Liver (tissue), 9 donors: Measurements from ENCODE around the gene ABCB6. TPM values are rescaled to one million over a fixed set of nuclear protein-coding genes. Genes with fewer than 3 reads are reported as not detected.

Source experiments
- DNase-seq: peaks from one replicate; pipeline ENCODE4 v3.0.0-alpha.2; 2017; ENCODE audit warnings: low spot score
- H3K27ac ChIP-seq, 2 donors: one replicate each; pipeline ENCODE4 v1.7.0; 2013; ENCODE audit warnings: inconsistent platforms in 2 of 2, low read length in 2 of 2, control low read depth in 1 of 2, low read depth in 1 of 2, mild to moderate bottlenecking in 1 of 2
- H3K27me3 ChIP-seq, 4 donors: one replicate each; pipeline versions ENCODE4 v1.6.1 to v1.7.0; 2013; ENCODE audit warnings: low read length in 3 of 4, inconsistent platforms in 1 of 4, mild to moderate bottlenecking in 1 of 4, moderate library complexity in 1 of 4; ENCODE audit not compliant: control insufficient read depth in 4 of 4, insufficient read depth in 4 of 4
- H3K36me3 ChIP-seq, 4 donors: one replicate each; pipeline versions ENCODE4 v1.6.1 to v1.7.0; 2013; ENCODE audit warnings: low read length in 3 of 4, mild to moderate bottlenecking in 3 of 4, low read depth in 1 of 4, moderate library complexity in 1 of 4; ENCODE audit not compliant: control insufficient read depth in 4 of 4, insufficient read depth in 3 of 4
- H3K4me1 ChIP-seq, 4 donors: one replicate each; pipeline versions ENCODE4 v1.6.1 to v1.7.0; 2013; ENCODE audit warnings: low read length in 3 of 4, mild to moderate bottlenecking in 3 of 4, moderate library complexity in 1 of 4; ENCODE audit not compliant: control insufficient read depth in 4 of 4, insufficient read depth in 4 of 4
- H3K4me3 ChIP-seq, 3 donors: one replicate each; pipeline versions ENCODE4 v1.6.1 to v1.7.0; 2013; ENCODE audit warnings: low read length in 3 of 3, control low read depth in 1 of 3, low read depth in 1 of 3, mild to moderate bottlenecking in 1 of 3
- H3K9ac ChIP-seq, 2 donors: one replicate each; pipeline ENCODE4 v1.7.0; 2013; ENCODE audit warnings: low read length in 2 of 2, mild to moderate bottlenecking in 2 of 2, moderate library complexity in 2 of 2, control low read depth in 1 of 2, low read depth in 1 of 2
- H3K9me3 ChIP-seq, 4 donors: one replicate each; pipeline versions ENCODE4 v1.6.1 to v1.7.0; 2013; ENCODE audit warnings: low read length in 3 of 4; ENCODE audit not compliant: control insufficient read depth in 4 of 4
- CTCF ChIP-seq: fragments of 150-350 bp; IDR thresholded peaks from 2 replicates; pipeline ENCODE4 v1.5.1; 2017; ENCODE audit warnings: improper control_type of control experiment, low read depth, low read length; ENCODE audit not compliant: missing input control
- EGR1 ChIP-seq, 2 donors: IDR thresholded peaks; 2 replicates each; pipeline ENCODE4 v1.6.1; 2016 to 2018; ENCODE audit warnings: antibody characterized with exemption in 2 of 2, low read depth in 2 of 2
- FOXA2 ChIP-seq: IDR thresholded peaks from 2 replicates; pipeline ENCODE4 v1.6.1; 2016; ENCODE audit warnings: antibody characterized with exemption
- GABPA ChIP-seq, 2 donors: IDR thresholded peaks in 1 of 2; conservative IDR thresholded peaks in 1 of 2; 2 replicates each; pipeline ENCODE4 v1.6.1; 2016; ENCODE audit warnings: antibody characterized with exemption in 2 of 2, mild to moderate bottlenecking in 1 of 2, moderate library complexity in 1 of 2
- JUND ChIP-seq, 2 donors: IDR thresholded peaks; 2 replicates each; pipeline ENCODE4 v1.6.1; 2016; ENCODE audit warnings: antibody characterized with exemption in 2 of 2
- MAX ChIP-seq: IDR thresholded peaks from 2 replicates; pipeline ENCODE4 v1.6.1; 2016; ENCODE audit warnings: antibody characterized with exemption
- NR2F2 ChIP-seq: IDR thresholded peaks from 2 replicates; pipeline ENCODE4 v1.6.1; 2016; ENCODE audit warnings: antibody characterized with exemption
- RAD21 ChIP-seq, 2 donors: IDR thresholded peaks; 2 replicates each; pipeline ENCODE4 v1.6.1; 2016; ENCODE audit warnings: antibody characterized with exemption in 2 of 2, mild to moderate bottlenecking in 2 of 2
- SP1 ChIP-seq: IDR thresholded peaks from 2 replicates; pipeline ENCODE4 v1.6.1; 2018; ENCODE audit warnings: antibody characterized with exemption, mild to moderate bottlenecking
- TAF1 ChIP-seq: conservative IDR thresholded peaks from 2 replicates; pipeline ENCODE4 v1.6.1; 2016; ENCODE audit warnings: antibody characterized with exemption, mild to moderate bottlenecking
- YY1 ChIP-seq: IDR thresholded peaks from 2 replicates; pipeline ENCODE4 v1.6.1; 2016; ENCODE audit warnings: antibody characterized with exemption, mild to moderate bottlenecking
- WGBS: extraction: QIAGEN DNeasy Blood & Tissue Kit; methylation state at CpG from one replicate; pipeline ENCODE4 v1.1.7; 2013; 5-methylcytosine and 5-hydroxymethylcytosine counted together
- polyA plus RNA-seq, 2 donors: library from polyadenylated mRNA; stranded (reverse) in 1 of 2; unstranded in 1 of 2; fragments of 200-250 nt in 1 of 2; fragments of >200 nt in 1 of 2; fragmentation: Nextera tagmentation in 1 of 2; extraction: Ambion mirVana in 1 of 2; gene quantifications; one replicate each; pipeline versions ENCODE4 v1.2.1 to v1.2.3, GENCODE V29; 2013 to 2015
- total RNA-seq, 2 donors: library from RNA; depleted of rRNA; stranded (reverse); fragments of >200 nt; gene quantifications; one replicate each; pipeline ENCODE4 v1.2.3, GENCODE V29; 2014
- TF ChIP-seq, protein P1 (sequence below): IDR thresholded peaks from 2 replicates; pipeline ENCODE4 v1.6.1; 2016; ENCODE audit warnings: antibody characterized with exemption, mild to moderate bottlenecking
- TF ChIP-seq, protein P2 (sequence below): IDR thresholded peaks from 2 replicates; pipeline ENCODE4 v1.6.1; 2016; ENCODE audit warnings: antibody characterized with exemption
- donor health status: healthy.
- donor health status: healthy.
- donor health status: healthy.
- donor health status: healthy.
- donor health status: healthy.

The ABCB6 gene
- total and polyA plus RNA-seq, 4 donors = 19.0 to 96.1 (median 47.8) TPM

DNA sequence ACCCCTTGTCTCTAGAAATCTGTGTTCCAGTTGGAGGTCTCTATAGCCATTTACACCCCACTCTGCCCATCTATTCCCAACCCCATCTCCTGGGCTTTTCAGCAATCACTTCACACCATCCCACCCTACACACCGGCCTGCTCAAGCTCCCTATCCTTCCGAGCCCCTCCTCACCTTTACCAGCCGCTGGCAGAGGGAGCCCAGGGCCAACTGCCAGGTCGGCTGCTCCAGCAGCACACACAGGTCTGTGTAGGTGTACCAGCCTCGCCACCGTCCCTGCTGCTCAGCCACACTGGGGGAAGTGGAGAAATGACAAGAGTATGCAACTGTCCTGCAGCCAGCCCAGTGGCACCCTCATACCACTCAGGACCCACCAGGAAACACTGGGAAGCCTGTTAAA is 45.6 kb downstream of the ABCB6 start:
- Histone ChIP-seq H3K27me3 (no peaks in the 10 kb centered on the region), H3K9me3 (no peaks in the 10 kb centered on the region), H3K4me3 (no peak overlapping the region), H3K36me3 (peaks cover 0 to 30% (median 24%) of the 10 kb centered on the region in 4 donors), H3K9ac (no peak overlapping the region), H3K27ac (no peak overlapping the region), H3K4me1 (peaks cover 4 to 33% (median 22%) of the 10 kb centered on the region in 4 donors)
- no peak for TF ChIP-seq TAF1
- no peak for TF ChIP-seq EGR1 (IDR thresholded peaks at IDR 0.05; ENCODE audit: low read depth in 2 of 2)
- TF ChIP-seq CTCF = no peak
- no peak for DNase-seq
- WGBS = 96% methylated on average over 6 of the region's 6 CpGs

DNA sequence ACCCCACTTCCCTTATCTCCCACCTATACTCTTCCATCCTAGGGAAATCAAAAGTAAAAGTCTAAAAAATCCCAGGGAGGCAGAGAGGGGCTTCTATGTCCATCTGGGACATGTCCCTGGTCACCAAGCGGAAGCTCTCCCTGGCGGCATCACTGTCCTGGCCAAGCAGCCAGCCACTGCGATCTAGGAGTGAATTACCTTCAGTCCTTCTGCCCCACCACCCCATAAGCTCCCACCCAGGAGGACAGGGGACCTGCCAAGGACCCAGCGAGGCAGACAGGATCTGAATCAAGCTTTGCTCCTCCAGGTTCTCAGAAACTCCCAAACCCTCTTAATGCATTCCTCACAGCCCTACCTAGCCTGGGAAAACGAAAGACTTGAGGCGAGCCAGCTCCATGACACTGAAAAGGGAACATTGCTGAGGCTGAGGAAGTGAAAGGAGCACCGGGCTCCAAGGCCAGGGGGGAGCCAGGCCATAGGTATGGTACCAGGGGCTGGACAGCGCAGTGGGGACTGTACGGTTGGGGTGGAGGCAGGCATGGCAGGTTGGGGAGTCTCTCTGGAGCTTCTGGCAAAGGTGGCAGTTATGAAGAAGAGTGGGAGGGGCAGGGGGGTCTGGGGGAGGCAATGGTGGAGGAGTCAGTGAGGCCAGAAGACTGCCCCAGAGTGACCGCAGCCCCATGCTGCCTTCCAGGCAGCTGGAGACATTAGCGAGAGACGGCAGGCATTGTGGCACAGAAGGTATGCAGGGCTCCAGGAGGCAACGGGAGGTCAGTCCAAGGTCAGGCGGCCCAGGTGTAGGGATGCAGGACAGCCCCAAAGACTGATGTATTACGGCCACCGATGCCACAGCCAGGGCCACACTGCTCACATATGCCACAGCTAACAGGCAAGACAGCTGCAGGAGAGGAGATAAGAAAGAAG is 46.3 kb downstream of the ABCB6 start:
- WGBS = 92% methylated on average over 16 of the region's 16 CpGs
- peaks cover 4 to 31% (median 22%) of the 10 kb centered on the region in 4 donors for H3K4me1 ChIP-seq

More for the DNA sequence above, 46.3 kb downstream of the ABCB6 start:
- Histone ChIP-seq H3K4me3 (no peak overlapping the region), H3K27me3 (no peaks in the 10 kb centered on the region), H3K27ac (no peak overlapping the region), H3K9me3 (no peaks in the 10 kb centered on the region), H3K9ac (no peak overlapping the region), H3K36me3 (peaks cover 0 to 30% (median 24%) of the 10 kb centered on the region in 4 donors)
- TF ChIP-seq MAX (no peak), NR2F2 (no peak), CTCF (no peak), YY1 (no peak), FOXA2 (no peak), EGR1 (IDR thresholded peaks at IDR 0.05; ENCODE audit: low read depth in 2 of 2) (no peak), JUND (IDR thresholded peaks at IDR 0.05) (no peak), RAD21 (IDR thresholded peaks at IDR 0.05) (no peak), TAF1 (no peak), GABPA (IDR thresholded peaks at IDR 0.05 in 1 of 2, conservative IDR thresholded peaks at IDR 0.05 in 1 of 2) (no peak), SP1 (no peak)
- TF ChIP-seq, protein P1, sequence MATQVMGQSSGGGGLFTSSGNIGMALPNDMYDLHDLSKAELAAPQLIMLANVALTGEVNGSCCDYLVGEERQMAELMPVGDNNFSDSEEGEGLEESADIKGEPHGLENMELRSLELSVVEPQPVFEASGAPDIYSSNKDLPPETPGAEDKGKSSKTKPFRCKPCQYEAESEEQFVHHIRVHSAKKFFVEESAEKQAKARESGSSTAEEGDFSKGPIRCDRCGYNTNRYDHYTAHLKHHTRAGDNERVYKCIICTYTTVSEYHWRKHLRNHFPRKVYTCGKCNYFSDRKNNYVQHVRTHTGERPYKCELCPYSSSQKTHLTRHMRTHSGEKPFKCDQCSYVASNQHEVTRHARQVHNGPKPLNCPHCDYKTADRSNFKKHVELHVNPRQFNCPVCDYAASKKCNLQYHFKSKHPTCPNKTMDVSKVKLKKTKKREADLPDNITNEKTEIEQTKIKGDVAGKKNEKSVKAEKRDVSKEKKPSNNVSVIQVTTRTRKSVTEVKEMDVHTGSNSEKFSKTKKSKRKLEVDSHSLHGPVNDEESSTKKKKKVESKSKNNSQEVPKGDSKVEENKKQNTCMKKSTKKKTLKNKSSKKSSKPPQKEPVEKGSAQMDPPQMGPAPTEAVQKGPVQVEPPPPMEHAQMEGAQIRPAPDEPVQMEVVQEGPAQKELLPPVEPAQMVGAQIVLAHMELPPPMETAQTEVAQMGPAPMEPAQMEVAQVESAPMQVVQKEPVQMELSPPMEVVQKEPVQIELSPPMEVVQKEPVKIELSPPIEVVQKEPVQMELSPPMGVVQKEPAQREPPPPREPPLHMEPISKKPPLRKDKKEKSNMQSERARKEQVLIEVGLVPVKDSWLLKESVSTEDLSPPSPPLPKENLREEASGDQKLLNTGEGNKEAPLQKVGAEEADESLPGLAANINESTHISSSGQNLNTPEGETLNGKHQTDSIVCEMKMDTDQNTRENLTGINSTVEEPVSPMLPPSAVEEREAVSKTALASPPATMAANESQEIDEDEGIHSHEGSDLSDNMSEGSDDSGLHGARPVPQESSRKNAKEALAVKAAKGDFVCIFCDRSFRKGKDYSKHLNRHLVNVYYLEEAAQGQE = no peak
- TF ChIP-seq, protein P2, sequence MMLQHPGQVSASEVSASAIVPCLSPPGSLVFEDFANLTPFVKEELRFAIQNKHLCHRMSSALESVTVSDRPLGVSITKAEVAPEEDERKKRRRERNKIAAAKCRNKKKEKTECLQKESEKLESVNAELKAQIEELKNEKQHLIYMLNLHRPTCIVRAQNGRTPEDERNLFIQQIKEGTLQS = no peak
- DNase-seq = no peak
